WI38 (cell line): ENCODE data around the gene ATP11A.

ENCODE experiments used
- H3K4me3 ChIP-seq: 2 replicates; pipeline ENCODE4 v1.5.1; 2011; ENCODE audit warnings: low read depth, mild to moderate bottlenecking, control low read depth, low read length
- CTCF ChIP-seq: IDR thresholded peaks from 2 replicates; pipeline ENCODE4 v1.5.1; 2012; ENCODE audit warnings: low read depth, mild to moderate bottlenecking, control low read depth, low read length

The ATP11A gene

DNA sequence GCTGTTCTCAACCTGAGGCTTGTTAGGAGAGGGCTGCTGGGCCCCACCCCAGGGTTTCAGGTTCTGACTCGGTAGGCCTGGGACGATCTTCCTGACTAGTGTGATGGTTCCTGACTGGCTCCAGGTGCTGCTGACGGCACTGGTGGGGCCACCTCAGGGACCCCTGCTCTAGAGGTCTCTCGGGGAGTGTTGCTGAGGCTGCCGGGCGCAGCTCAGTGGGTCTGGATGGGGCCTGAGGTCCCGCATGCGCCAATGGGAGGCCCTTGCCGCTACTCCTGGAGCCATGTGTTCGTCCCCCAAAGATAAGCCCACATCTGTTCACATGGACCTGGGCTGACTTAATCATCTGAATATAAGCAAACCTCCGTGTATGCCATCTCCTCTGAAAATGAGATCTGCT, 133.0 kb downstream of the ATP11A start:
- no peak for TF ChIP-seq CTCF
- H3K4me3 ChIP-seq, result no peak overlapping the region

- no peak for TF ChIP-seq CTCF
These were observed 134.6 kb downstream of the ATP11A start for GRCh38 chr13:112824429-112824828.

GRCh38 chr13:112825071-112825470, 135.2 kb downstream of the ATP11A start:
- TF ChIP-seq CTCF, result no peak
- no peak overlapping the region for H3K4me3 ChIP-seq

More at GRCh38 chr13:112824429-112824828, 134.6 kb downstream of the ATP11A start:
- H3K4me3 ChIP-seq, result no peak overlapping the region

GRCh38 chr13:112825875-112826274, 136.0 kb downstream of the ATP11A start:
- no peak for TF ChIP-seq CTCF
- no peak overlapping the region for H3K4me3 ChIP-seq

- H3K4me3 ChIP-seq, result no peak overlapping the region
- no peak for TF ChIP-seq CTCF
These were observed 136.7 kb downstream of the ATP11A start for GRCh38 chr13:112826565-112826964.

GRCh38 chr13:112828082-112828699, 138.4 kb downstream of the ATP11A start:
- no peak overlapping the region for H3K4me3 ChIP-seq
- no peak for TF ChIP-seq CTCF

GRCh38 chr13:112828756-112829155, 138.9 kb downstream of the ATP11A start:
- no peak for TF ChIP-seq CTCF
- no peak overlapping the region for H3K4me3 ChIP-seq
